DMS53 (cell line): Measurements from ENCODE around the gene RUNX2.
A peak's percentile ranks its signal among the peaks of the same experiment; 100 is the strongest.
"Not testable (repeated sequence)": the region's sequence is repeated elsewhere in the genome, so short reads cannot be mapped to it uniquely, and the experiment has no call there.

Experiments
- DNase-seq: peaks from one replicate; lab custom pipeline; 2025; lab: John Stamatoyannopoulos, UW

Gene RUNX2

DNA sequence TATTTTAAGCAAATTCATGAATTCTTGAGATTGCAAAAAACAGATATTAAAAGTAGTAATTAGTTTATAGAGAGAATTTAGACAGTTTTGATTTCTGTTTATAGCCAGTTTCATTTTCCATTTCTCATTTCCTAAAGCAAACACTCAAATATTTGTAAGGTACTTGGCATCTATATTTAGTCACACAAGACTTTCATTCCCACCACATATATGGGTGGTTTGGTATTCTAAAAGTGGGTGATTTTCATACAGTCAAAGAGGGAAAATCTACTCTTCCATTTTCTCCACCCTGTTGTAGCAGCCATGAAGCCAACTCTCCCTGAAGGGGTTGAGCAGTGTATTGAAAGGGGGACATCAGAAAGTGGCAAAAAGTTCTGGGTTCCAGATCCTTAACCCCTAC, 230.7 kb downstream of the RUNX2 start:
- no peak for DNase-seq

DNA sequence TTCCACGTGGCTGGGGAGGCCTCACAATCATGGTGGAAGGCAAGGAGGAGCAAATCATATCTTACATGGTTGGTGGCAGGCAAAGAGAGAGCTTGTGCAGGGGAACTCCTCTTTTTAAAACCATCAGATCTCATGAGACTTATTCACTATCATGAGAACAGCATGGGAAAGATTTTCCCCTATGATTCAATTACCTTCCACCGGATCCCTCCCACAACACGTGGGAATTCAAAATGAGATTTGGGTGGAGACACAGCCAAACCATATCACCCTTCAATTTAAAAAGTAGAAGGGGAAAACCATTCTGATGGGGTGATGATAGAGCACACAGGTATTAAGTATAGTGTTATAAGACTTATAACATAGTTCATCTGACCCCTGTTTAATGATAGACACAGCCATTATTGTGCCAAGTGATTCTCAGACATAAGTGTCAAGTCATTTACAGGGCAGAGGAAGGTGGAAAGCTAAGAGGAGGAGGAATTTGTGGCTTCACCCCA, 232.2 kb downstream of the RUNX2 start:
- DNase-seq: not testable (repeated sequence)

GRCh38 chr6:45562171-45562570, 234.0 kb downstream of the RUNX2 start:
- DNase-seq: no peak

- DNase-seq: no peak
Measured at GRCh38 chr6:45563041-45563440, 234.9 kb downstream of the RUNX2 start.

- DNase-seq: no peak
Measured at GRCh38 chr6:45563844-45564243, 235.7 kb downstream of the RUNX2 start.

DNA sequence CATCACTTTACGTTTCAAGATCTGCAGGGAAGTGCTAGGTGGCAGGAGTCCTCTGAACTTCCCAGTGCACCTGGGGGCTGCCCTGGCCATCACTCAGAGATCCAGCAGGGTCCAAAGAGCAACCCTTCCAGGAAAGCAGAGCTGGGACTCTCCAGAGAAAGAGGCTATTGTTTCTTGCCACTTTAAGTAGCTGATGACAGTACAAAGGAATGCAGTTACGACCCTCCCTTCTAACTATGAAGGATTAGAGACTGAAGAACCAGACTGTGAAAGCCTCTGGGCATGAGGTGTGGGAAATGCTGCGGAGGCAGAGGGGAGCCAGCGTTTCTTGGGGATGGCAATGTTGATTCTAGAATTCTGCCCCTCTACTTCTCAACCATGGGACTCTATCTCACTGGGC, 238.8 kb downstream of the RUNX2 start:
- DNase-seq: peak; percentile 7

GRCh38 chr6:45567879-45568278, 239.7 kb downstream of the RUNX2 start:
- DNase-seq: no peak

DNA sequence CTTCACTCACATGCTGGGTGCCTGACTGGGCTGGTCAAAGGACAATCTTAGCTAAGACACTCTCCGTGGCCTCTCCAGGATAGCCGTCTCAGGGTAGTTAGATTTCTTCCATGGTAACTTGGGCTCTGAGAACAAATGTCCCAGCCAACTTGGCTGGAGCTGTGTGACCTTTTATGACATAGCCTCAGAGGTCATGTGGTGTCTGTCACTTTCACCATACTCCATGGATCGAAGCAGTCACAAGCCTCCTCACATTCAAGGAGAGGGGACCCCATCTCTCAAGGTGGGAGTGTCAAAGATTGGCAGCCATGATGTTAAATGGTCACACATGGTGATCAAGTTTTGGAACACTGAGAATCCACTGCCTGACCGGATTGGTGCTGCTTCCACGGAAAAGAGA, 240.5 kb downstream of the RUNX2 start:
- DNase-seq: no peak

- peak; percentile 6 for DNase-seq
Measured at GRCh38 chr6:45569210-45569945, 241.2 kb downstream of the RUNX2 start.

- DNase-seq: no peak
Measured at GRCh38 chr6:45571159-45571558, 243.0 kb downstream of the RUNX2 start.

GRCh38 chr6:45572833-45573232, 244.7 kb downstream of the RUNX2 start:
- DNase-seq: no peak

DNA sequence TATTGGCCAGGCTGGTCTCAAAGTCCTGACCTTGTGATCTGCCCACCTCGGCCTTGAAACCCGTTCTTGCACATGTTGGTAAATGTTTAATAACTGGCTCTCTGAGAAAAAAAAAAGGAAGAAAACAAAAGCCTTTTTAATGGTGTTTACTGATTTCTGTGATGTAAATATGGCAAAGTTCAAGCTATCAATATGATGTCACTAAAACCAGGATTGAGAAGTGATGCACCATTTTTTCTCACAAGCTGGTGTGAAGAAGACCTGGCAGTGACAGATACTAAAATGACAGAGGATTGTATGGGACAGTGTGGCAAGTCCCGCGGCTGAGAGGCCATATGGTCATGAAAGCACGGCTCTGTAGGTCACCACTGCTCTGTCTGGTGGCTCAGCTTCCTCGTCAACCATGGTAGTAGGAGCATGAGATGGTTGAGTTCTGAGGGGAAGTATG, 245.9 kb downstream of the RUNX2 start:
- DNase-seq: no peak

GRCh38 chr6:45574885-45575284, 246.8 kb downstream of the RUNX2 start:
- peak; percentile 80 for DNase-seq

GRCh38 chr6:45576648-45577624, 248.8 kb downstream of the RUNX2 start:
- no peak for DNase-seq

- no peak for DNase-seq
Measured at GRCh38 chr6:45577836-45578504, 249.8 kb downstream of the RUNX2 start.

DNA sequence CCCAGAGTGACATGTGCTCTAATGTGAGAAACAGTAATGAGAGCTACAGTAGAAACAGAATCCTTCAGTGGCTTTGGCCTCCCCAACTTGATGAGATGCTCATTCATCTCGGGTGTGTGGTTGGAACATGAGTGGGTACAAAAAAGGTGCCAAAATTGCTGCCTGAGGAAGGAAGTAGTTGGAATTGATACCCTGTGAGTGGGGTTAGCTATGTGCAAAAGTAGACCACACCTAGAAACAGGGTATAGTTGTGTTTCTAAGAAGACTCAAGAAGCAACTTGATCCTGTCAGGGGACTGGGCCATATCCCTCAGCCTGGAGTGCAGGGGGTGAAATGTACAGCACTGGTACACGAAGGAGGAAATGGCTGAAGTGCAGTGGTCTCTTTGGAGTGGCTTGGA, 256.0 kb downstream of the RUNX2 start:
- DNase-seq: no peak

- no peak for DNase-seq
Measured at GRCh38 chr6:45586216-45587171, 258.4 kb downstream of the RUNX2 start.

- no peak for DNase-seq
Measured at GRCh38 chr6:45587229-45588060, 259.3 kb downstream of the RUNX2 start.

DNA sequence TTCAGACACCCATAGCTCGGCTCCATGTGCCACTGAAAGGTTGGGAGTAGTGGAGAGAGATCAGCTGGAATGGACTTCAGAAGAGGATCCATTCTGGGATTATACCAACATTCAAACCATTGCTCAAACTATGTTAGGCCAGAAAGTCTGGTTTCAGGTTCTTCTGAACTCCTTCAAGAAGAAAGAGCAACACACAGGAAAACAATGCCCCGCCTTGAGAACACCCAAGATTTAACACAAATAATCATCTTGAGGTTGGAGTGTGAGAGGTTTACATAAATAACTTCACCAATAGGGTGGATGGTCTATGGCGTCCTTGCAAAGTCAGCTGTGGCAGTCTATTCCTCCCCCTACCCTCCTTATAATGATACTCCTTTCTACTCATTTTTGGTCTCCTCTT, 261.2 kb downstream of the RUNX2 start:
- no peak for DNase-seq

GRCh38 chr6:45590226-45590625, 262.1 kb downstream of the RUNX2 start:
- DNase-seq: peak; percentile 7
